ENCODE results near the gene ZNF592. TPM values are rescaled to one million over a fixed set of nuclear protein-coding genes. Genes with fewer than 3 reads are reported as not detected.

ZNF592 gene
- total RNA-seq, 1 experiment from 2014 or later = 3.9 TPM

- DNase-seq (ENCODE audit: low spot score) = no peak
Observed at GRCh38 chr15:84778194-84778593, 29.8 kb downstream of the ZNF592 start.

GRCh38 chr15:84780492-84780891, 32.1 kb downstream of the ZNF592 start:
- DNase-seq (ENCODE audit: low spot score) = no peak

GRCh38 chr15:84781495-84781894, 33.1 kb downstream of the ZNF592 start:
- no peak for DNase-seq (ENCODE audit: low spot score)

GRCh38 chr15:84782346-84782745, 34.0 kb downstream of the ZNF592 start:
- DNase-seq (ENCODE audit: low spot score) = no peak

GRCh38 chr15:84783493-84784251, 35.3 kb downstream of the ZNF592 start:
- DNase-seq (ENCODE audit: low spot score) = no peak

GRCh38 chr15:84784262-84784661, 35.9 kb downstream of the ZNF592 start:
- DNase-seq (ENCODE audit: low spot score) = no peak

GRCh38 chr15:84785053-84785452, 36.7 kb downstream of the ZNF592 start:
- DNase-seq (ENCODE audit: low spot score) = no peak

- no peak for DNase-seq (ENCODE audit: low spot score)
Observed at GRCh38 chr15:84788500-84788899, 40.1 kb downstream of the ZNF592 start.

- no peak for DNase-seq (ENCODE audit: low spot score)
Observed at GRCh38 chr15:84789762-84790161, 41.4 kb downstream of the ZNF592 start.

GRCh38 chr15:84790676-84791075, 42.3 kb downstream of the ZNF592 start:
- no peak for DNase-seq (ENCODE audit: low spot score)

- DNase-seq (ENCODE audit: low spot score) = no peak
Observed at GRCh38 chr15:84791763-84792162, 43.4 kb downstream of the ZNF592 start.

GRCh38 chr15:84793431-84794161, 45.2 kb downstream of the ZNF592 start:
- DNase-seq (ENCODE audit: low spot score) = no peak

- DNase-seq (ENCODE audit: low spot score) = no peak
Observed at GRCh38 chr15:84794162-84794547, 45.8 kb downstream of the ZNF592 start.

- DNase-seq (ENCODE audit: low spot score) = no peak
Observed at GRCh38 chr15:84795186-84795585, 46.8 kb downstream of the ZNF592 start.

- no peak for DNase-seq (ENCODE audit: low spot score)
Observed at GRCh38 chr15:84797212-84797611, 48.8 kb downstream of the ZNF592 start.

GRCh38 chr15:84797801-84798200, 49.4 kb downstream of the ZNF592 start:
- DNase-seq (ENCODE audit: low spot score) = no peak

GRCh38 chr15:84798436-84798946, 50.1 kb downstream of the ZNF592 start:
- DNase-seq (ENCODE audit: low spot score) = no peak

GRCh38 chr15:84799511-84800187, 51.3 kb downstream of the ZNF592 start:
- no peak for DNase-seq (ENCODE audit: low spot score)

- no peak for DNase-seq (ENCODE audit: low spot score)
Observed at GRCh38 chr15:84800365-84800806, 52.0 kb downstream of the ZNF592 start.

GRCh38 chr15:84804005-84804900, 55.9 kb downstream of the ZNF592 start:
- no peak for DNase-seq (ENCODE audit: low spot score)

GRCh38 chr15:84805221-84805620, 56.8 kb downstream of the ZNF592 start:
- DNase-seq (ENCODE audit: low spot score) = no peak

All from H4 (cell line).